ENCODE results near the gene ZNF212. TPM values are rescaled to one million over a fixed set of nuclear protein-coding genes. Genes with fewer than 3 reads are reported as not detected.

ZNF212 gene
- total RNA-seq, result 10 to 100 TPM; 21.5 to 24.0 TPM
- 1 to 10 TPM; 4.5 to 9.3 TPM for polyA plus RNA-seq

DNA sequence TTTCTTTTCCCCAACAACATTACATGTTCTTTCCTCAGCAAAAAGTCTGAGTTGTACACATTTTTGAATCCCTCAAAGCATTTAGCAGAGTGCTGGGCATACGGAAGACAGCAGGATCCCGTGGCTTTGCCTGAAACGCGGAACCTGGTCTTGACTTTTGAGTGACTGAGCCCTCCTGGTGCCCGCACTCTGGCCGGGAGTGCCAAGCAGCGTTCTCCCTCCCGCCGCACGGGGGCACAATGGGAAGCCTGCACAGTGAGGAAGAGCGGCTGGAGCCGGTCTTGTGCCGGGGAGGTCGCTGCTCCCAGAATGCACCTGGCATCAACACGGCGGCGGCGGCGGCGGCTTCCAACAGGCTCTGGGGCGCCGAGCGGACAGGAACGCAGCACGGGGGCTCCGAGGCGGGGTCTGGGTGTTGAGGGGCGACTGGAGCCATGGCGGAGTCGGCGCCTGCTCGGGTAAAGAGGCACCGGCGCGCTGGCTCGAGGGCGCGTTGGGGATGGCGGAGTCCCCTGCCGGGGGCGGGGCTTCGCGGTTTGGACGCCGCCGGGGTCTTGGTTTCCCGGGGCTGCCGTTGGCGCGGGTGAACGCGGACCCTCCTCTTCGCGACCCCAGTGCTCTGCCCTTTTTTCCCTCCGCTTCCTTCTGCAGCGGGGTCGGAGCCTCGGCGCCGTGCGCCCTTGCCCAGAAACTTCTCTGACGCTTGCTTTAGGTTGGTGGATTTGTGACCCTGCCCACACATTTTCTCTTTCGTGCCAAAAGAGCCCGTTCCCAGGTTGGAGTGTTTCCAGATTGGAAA, at the start of gene ZNF212:
ZNF212 (plus strand) TSS at position 307 of the 799 bp plus-strand sequence; CDS start at position 435, 128 bp downstream.
- Histone ChIP-seq H3K27ac (ENCODE audit: low read depth, low read length) (peak within 1 kb of the TSS; percentile 67), H3K36me3 (ENCODE audit: insufficient read depth, low read length) (no peaks in the 10 kb centered on the region), H3K4me3 (ENCODE audit: low read length in 2 of 2) (peak within 1 kb of the TSS; percentile 89 to 98), H3K27me3 (ENCODE audit: insufficient read depth, low read length) (no peaks in the 10 kb centered on the region), H3K9me3 (ENCODE audit: control insufficient read depth in 1 of 2, low read length in 2 of 2) (no peaks in the 10 kb centered on the region), H3K4me1 (ENCODE audit: insufficient read depth, low read length) (peaks cover 26% of the 10 kb centered on the region)
- peaks cover 5 to 6% of the 10 kb centered on the region in 2 donors for H3K36me3 Mint-ChIP-seq
- peaks cover 20 to 39% (median 32%) of the 10 kb centered on the region in 4 donors for H3K4me1 Mint-ChIP-seq
- peaks cover 2 to 5% of the 10 kb centered on the region in 2 donors for H3K27me3 Mint-ChIP-seq
- ChIA-PET POLR2A (ENCODE audit: partially characterized antibody) (interaction anchor here (1.4 to 2.4 kb wide), 2 partner anchors 22 to 184 kb away, joined by 3 to 13 read pairs; partner anchors contain the start of gene ZNF783), CTCF (ENCODE audit: partially characterized antibody) (interaction anchor here (0.9 to 2.5 kb wide), 5 partner anchors 20 to 256 kb away, joined by 3 to 13 read pairs (median 4); partner anchors contain the start of gene ZNF783)
- DNase-seq, result peak; percentile 82 to 88 (median 85)
- H3K27ac Mint-ChIP-seq, result peak within 1 kb of the TSS; percentile 79 to 93 (median 90)
- intact Hi-C loops (cut with micrococcal nuclease), result loop anchor here (1.0 to 5.0 kb wide), 9 partner anchors 23 to 258 kb away; partner anchors contain the start of genes ZNF282, ZNF398, ZNF425 and ZNF746
- H3K9me3 Mint-ChIP-seq, result peaks cover 0 to 9% (median 0%) of the 10 kb centered on the region in 8 donors
- H3K4me3 Mint-ChIP-seq, result peak within 1 kb of the TSS; percentile 91 to 94 (median 92)

DNA sequence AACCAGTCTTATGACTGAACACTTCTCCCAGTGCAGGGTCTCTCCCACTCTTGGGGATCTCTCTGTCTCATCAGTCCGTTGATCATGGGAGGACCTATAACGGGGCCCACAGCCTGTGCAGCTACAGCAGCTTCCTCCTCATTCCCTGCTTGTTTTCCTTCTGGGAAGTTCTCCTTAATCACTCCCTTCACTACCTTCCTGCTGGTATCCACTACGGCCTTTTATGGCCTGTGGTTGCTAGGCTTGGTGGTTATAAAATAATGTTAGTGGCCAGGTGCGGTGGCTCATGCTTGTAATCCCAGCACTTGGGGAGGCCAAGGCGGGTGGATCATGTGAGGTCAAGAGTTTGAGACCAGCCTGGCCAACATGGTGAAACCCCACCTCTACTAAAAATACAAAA, 47.6 kb upstream of the ZNF212 start:
- H3K9me3 ChIP-seq (ENCODE audit: control insufficient read depth in 1 of 2, low read length in 2 of 2), result no peaks in the 10 kb centered on the region
- H3K27me3 ChIP-seq (ENCODE audit: insufficient read depth, low read length), result no peaks in the 10 kb centered on the region
- no peaks in the 10 kb centered on the region for H3K36me3 ChIP-seq (ENCODE audit: insufficient read depth, low read length)
- no peak for DNase-seq
- Mint-ChIP-seq H3K4me1 (peaks cover 5 to 24% (median 13%) of the 10 kb centered on the region in 4 donors), H3K27me3 (no peaks in the 10 kb centered on the region), H3K27ac (peak overlapping the region in 3 of 7 donors; percentile 27 to 63 (median 60)), H3K4me3 (peak overlapping the region; percentile 12 to 90 (median 62)), H3K36me3 (peaks cover 0 to 3% of the 10 kb centered on the region in 2 donors), H3K9me3 (no peaks in the 10 kb centered on the region)
- CTCF ChIA-PET (ENCODE audit: partially characterized antibody), result no interaction called here
- H3K4me1 ChIP-seq (ENCODE audit: insufficient read depth, low read length), result peaks cover 14% of the 10 kb centered on the region
- intact Hi-C loops (cut with micrococcal nuclease), result no loop called here
- POLR2A ChIA-PET (ENCODE audit: partially characterized antibody), result no interaction called here
- no peak overlapping the region for H3K4me3 ChIP-seq (ENCODE audit: low read length in 2 of 2)
- H3K27ac ChIP-seq (ENCODE audit: low read depth, low read length), result no peak overlapping the region

DNA sequence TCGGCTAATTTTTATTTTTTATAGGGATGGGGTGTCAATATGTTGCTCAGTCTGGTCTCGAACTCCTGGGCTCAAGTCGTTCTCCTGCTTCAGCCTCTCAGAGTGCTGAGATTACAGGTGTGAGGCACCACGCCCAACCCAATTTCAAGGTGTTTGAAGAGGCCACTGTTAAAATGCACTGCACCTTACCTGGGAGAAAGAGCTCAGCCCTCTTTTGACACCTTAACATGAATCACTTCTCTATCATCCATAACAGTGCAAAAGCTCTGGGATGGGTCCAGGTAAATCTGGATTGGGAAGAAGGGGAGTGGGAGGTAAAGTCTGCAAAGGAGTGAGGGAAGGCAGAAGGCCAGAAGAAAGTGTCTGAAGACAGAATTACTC, 44.7 kb upstream of the ZNF212 start:
- Mint-ChIP-seq H3K27ac (peak overlapping the region in 6 of 7 donors; percentile 41 to 87 (median 60)), H3K4me1 (peaks cover 17 to 44% (median 29%) of the 10 kb centered on the region in 4 donors), H3K9me3 (no peaks in the 10 kb centered on the region), H3K4me3 (peak overlapping the region; percentile 73 to 89 (median 84)), H3K36me3 (peaks cover 12 to 16% of the 10 kb centered on the region in 2 donors), H3K27me3 (no peaks in the 10 kb centered on the region)
- H3K4me1 ChIP-seq (ENCODE audit: insufficient read depth, low read length), result peaks cover 23% of the 10 kb centered on the region
- intact Hi-C loops (cut with micrococcal nuclease), result loop anchor here (1.0 to 5.0 kb wide), 4 partner anchors 14 to 68 kb away; partner anchors contain the start of genes ZNF212, ZNF398 and ZNF425
- no peak overlapping the region for H3K27ac ChIP-seq (ENCODE audit: low read depth, low read length)
- no peaks in the 10 kb centered on the region for H3K9me3 ChIP-seq (ENCODE audit: control insufficient read depth in 1 of 2, low read length in 2 of 2)
- DNase-seq, result peak in 1 of 5 donors; percentile 8
- ChIA-PET POLR2A (ENCODE audit: partially characterized antibody) (interaction anchor here (1.4 to 2.1 kb wide), 7 partner anchors 8 to 90 kb away, joined by 3 to 28 read pairs (median 6); partner anchors contain the start of genes ZNF398 and ZNF783), CTCF (ENCODE audit: partially characterized antibody) (interaction anchor here (0.7 to 2.5 kb wide), 14 partner anchors 9 to 266 kb away, joined by 3 to 11 read pairs (median 4); partner anchors contain the start of genes ZNF398 and ZNF777)
- H3K36me3 ChIP-seq (ENCODE audit: insufficient read depth, low read length), result peaks cover 14% of the 10 kb centered on the region
- no peaks in the 10 kb centered on the region for H3K27me3 ChIP-seq (ENCODE audit: insufficient read depth, low read length)
- H3K4me3 ChIP-seq (ENCODE audit: low read length in 2 of 2), result peak overlapping the region; percentile 61 to 70

DNA sequence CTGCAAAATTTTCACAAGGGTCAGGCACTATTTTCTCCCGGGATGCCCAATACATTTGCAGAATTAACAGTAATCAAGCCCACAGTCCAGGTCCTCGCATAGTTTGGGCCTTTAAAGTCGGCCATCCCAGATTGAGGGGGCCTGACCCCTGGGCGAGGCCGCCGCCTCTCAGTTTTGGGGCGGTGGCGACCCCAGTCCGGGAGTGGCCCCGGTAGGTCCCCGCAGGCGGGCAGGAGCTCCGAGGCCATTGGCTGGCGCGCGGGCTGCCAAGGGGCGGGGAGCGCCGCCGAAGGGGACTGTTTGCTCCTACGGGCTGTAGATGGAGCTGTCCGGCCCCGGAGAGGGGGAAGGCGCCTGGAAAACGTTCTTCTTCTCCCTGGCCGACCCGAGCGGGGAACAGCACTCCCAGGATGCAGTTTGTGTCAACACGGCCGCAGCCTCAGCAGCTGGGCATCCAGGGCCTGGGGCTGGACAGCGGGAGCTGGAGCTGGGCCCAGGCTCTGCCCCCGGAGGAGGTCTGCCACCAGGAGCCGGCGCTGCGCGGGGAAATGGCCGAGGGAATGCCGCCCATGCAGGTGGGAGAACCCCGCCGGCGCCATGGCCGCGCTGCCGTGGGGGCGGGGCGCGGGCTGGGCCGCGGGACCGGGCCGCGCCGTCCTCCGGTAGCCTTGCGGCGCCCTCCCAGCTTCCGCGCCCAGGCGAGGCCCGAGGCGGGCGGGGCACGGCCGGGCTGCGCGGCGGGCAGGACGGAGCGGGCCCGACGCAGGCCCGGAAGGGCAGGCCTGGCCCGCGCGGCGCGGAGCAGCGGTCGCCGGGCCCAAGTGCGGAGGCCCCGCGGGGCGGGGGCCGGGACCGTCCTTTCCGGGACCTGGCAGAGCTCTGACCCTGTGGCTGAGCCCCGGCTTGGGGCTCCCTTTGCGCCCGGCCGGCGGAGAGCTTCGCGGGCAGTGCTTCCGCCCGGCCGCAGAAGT, 44.0 kb upstream of the ZNF212 start, which contains the start of gene ZNF282:
ZNF282 (plus strand) TSS at position 367 of the 971 bp plus-strand sequence; CDS start at position 411, 44 bp downstream.
- CTCF ChIA-PET (ENCODE audit: partially characterized antibody), result interaction anchor here (0.7 to 2.5 kb wide), 16 partner anchors 8 to 429 kb away, joined by 3 to 11 read pairs (median 4); partner anchors contain the start of genes ZNF398 and ZNF777
- Mint-ChIP-seq H3K4me3 (peak within 1 kb of the TSS; percentile 88 to 97 (median 91)), H3K9me3 (no peaks in the 10 kb centered on the region), H3K27ac (peak within 1 kb of the TSS; percentile 81 to 95 (median 89)), H3K4me1 (peaks cover 18 to 48% (median 32%) of the 10 kb centered on the region in 4 donors), H3K36me3 (peaks cover 18 to 22% of the 10 kb centered on the region in 2 donors), H3K27me3 (no peaks in the 10 kb centered on the region)
- H3K27me3 ChIP-seq (ENCODE audit: insufficient read depth, low read length), result no peaks in the 10 kb centered on the region
- H3K4me1 ChIP-seq (ENCODE audit: insufficient read depth, low read length), result peaks cover 23% of the 10 kb centered on the region
- peak; percentile 54 to 66 (median 61) for DNase-seq
- intact Hi-C loops (cut with micrococcal nuclease), result loop anchor here (1.0 to 5.0 kb wide), 4 partner anchors 13 to 69 kb away; partner anchors contain the start of genes ZNF212, ZNF398 and ZNF425
- POLR2A ChIA-PET (ENCODE audit: partially characterized antibody), result interaction anchor here (0.7 to 2.1 kb wide), 11 partner anchors 9 to 89 kb away, joined by 3 to 28 read pairs (median 5); partner anchors contain the start of genes ZNF398 and ZNF783
- H3K9me3 ChIP-seq (ENCODE audit: control insufficient read depth in 1 of 2, low read length in 2 of 2), result no peaks in the 10 kb centered on the region
- peak within 1 kb of the TSS; percentile 70 to 76 for H3K4me3 ChIP-seq (ENCODE audit: low read length in 2 of 2)
- peaks cover 14% of the 10 kb centered on the region for H3K36me3 ChIP-seq (ENCODE audit: insufficient read depth, low read length)
- peak within 1 kb of the TSS; percentile 68 for H3K27ac ChIP-seq (ENCODE audit: low read depth, low read length)

DNA sequence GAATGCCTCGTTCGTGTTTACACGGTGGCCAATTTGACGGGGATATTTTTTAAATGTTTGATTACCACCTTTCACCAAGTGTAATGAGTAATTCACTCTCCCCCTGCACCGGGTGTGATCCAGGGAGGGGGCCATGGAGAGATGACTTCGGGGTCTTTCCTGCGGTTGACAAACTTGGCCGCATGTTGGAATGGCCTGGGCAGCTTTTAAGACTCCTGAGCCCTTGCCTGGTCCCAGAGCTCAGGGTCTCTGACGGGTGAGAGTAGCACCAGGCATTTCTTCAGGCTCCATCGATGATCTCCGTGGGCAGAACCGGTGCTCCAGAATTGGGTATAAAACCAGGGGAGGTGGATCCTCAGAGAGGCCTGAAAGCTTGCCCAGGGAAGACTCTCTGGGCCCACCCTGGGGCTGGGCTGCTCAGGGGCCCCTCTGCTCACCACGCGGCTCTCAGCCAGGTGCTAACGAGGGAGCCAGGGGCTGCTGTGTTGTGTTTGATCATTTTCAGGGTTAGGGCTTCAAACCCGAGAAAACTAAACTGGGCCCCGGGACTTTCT, 43.2 kb upstream of the ZNF212 start:
- H3K4me1 ChIP-seq (ENCODE audit: insufficient read depth, low read length), result peaks cover 23% of the 10 kb centered on the region
- ChIA-PET CTCF (ENCODE audit: partially characterized antibody) (interaction anchor here (1.0 to 2.5 kb wide), 7 partner anchors 10 to 265 kb away, joined by 3 to 11 read pairs (median 3); partner anchors contain the start of genes ZNF398 and ZNF777), POLR2A (ENCODE audit: partially characterized antibody) (interaction anchor here (0.7 to 2.1 kb wide), 11 partner anchors 8 to 89 kb away, joined by 3 to 28 read pairs (median 5); partner anchors contain the start of genes ZNF398 and ZNF783)
- peak overlapping the region; percentile 81 to 95 (median 89) for H3K27ac Mint-ChIP-seq
- H3K4me3 ChIP-seq (ENCODE audit: low read length in 2 of 2), result peak overlapping the region; percentile 70 to 76
- no peaks in the 10 kb centered on the region for H3K9me3 Mint-ChIP-seq
- DNase-seq, result peak in 4 of 5 donors; percentile 13 to 20 (median 18)
- peak overlapping the region; percentile 88 to 97 (median 91) for H3K4me3 Mint-ChIP-seq
- intact Hi-C loops (cut with micrococcal nuclease), result loop anchor here (5.0 kb wide), 1 partner anchor 49 kb away; the partner anchor contains the start of gene ZNF398
- no peaks in the 10 kb centered on the region for H3K27me3 ChIP-seq (ENCODE audit: insufficient read depth, low read length)
- H3K27me3 Mint-ChIP-seq, result no peaks in the 10 kb centered on the region
- H3K36me3 ChIP-seq (ENCODE audit: insufficient read depth, low read length), result peaks cover 21% of the 10 kb centered on the region
- peaks cover 17 to 48% (median 33%) of the 10 kb centered on the region in 4 donors for H3K4me1 Mint-ChIP-seq
- H3K9me3 ChIP-seq (ENCODE audit: control insufficient read depth in 1 of 2, low read length in 2 of 2), result no peaks in the 10 kb centered on the region
- peak overlapping the region; percentile 60 for H3K27ac ChIP-seq (ENCODE audit: low read depth, low read length)
- peaks cover 24 to 27% of the 10 kb centered on the region in 2 donors for H3K36me3 Mint-ChIP-seq

Measured in CD4-positive, alpha-beta memory T cell (primary cell).